ENCODE results near the gene B3GNT7.

- TF ChIP-seq CTCF (IDR thresholded peaks at IDR 0.05; ENCODE audit: low read depth, low read length, missing input control), result no peak
- TF ChIP-seq, protein P1, sequence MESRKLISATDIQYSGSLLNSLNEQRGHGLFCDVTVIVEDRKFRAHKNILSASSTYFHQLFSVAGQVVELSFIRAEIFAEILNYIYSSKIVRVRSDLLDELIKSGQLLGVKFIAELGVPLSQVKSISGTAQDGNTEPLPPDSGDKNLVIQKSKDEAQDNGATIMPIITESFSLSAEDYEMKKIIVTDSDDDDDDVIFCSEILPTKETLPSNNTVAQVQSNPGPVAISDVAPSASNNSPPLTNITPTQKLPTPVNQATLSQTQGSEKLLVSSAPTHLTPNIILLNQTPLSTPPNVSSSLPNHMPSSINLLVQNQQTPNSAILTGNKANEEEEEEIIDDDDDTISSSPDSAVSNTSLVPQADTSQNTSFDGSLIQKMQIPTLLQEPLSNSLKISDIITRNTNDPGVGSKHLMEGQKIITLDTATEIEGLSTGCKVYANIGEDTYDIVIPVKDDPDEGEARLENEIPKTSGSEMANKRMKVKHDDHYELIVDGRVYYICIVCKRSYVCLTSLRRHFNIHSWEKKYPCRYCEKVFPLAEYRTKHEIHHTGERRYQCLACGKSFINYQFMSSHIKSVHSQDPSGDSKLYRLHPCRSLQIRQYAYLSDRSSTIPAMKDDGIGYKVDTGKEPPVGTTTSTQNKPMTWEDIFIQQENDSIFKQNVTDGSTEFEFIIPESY (IDR thresholded peaks at IDR 0.05), result no peak
- no peak for TF ChIP-seq MAX (IDR thresholded peaks at IDR 0.05)
- no peak for TF ChIP-seq SP1 (IDR thresholded peaks at IDR 0.05)
- no peak for TF ChIP-seq YY1 (IDR thresholded peaks at IDR 0.05)
- TF ChIP-seq HNF4A (conservative IDR thresholded peaks at IDR 0.05), result no peak
- TF ChIP-seq TAF1 (conservative IDR thresholded peaks at IDR 0.05), result no peak
Observed at GRCh38 chr2:231394211-231395141, 1.0 kb upstream of the B3GNT7 start.

Data from liver (tissue), 3 donors.